Measurements from ENCODE around the gene NLRP13. TPM values are rescaled to one million over a fixed set of nuclear protein-coding genes. Genes with fewer than 3 reads are reported as not detected.

NLRP13 gene
- total RNA-seq, 1 donor from 2014 or later = not detected

DNA sequence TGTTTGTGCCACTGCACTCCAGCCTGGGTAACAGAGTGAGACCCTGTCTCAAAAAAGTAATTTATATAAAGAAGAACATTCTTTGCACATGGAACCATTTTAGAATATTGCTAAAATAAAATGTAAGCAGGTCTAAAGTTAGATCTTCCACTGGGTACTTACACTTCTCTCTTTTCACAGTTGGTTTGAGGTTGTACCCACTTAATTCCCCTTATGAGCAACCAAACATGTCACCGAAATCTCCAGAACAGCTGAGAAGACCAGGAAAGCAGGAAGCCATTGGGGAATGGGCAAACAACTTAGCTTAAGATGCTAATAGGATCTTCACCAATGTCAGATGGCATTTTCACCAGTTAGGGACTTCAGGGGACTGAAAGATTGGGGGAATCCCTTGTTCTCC lies 77.0 kb downstream of the NLRP13 start:
- Histone ChIP-seq H4K20me1 (ENCODE audit: low read depth) (no peaks in the 10 kb centered on the region), H3K36me3 (no peaks in the 10 kb centered on the region), H3K27ac (no peak overlapping the region), H3K79me2 (ENCODE audit: low read depth) (no peaks in the 10 kb centered on the region), H3K9me3 (ENCODE audit: low read depth) (peaks cover 5% of the 10 kb centered on the region), H2AFZ (replicated peaks) (no peak overlapping the region), H3K9ac (no peak overlapping the region), H3K4me3 (no peak overlapping the region), H3K4me2 (no peak overlapping the region), H3F3A (ENCODE audit: low read depth) (no peaks in the 10 kb centered on the region), H3K4me1 (no peaks in the 10 kb centered on the region), H3K27me3 (no peaks in the 10 kb centered on the region)
- Mint-ChIP-seq H3K27ac (no peak overlapping the region), H3K27me3 (ENCODE audit: insufficient read depth, low read depth) (peaks cover 2% of the 10 kb centered on the region), H3K4me3 (no peak overlapping the region), H3K4me1 (no peaks in the 10 kb centered on the region), H3K9me3 (peaks cover 50% of the 10 kb centered on the region), H3K36me3 (peaks cover 1% of the 10 kb centered on the region)
- DNase-seq (ENCODE audit: low spot score) = no peak
- TF ChIP-seq EZH2 (IDR thresholded peaks at IDR 0.05) (no peak), EZH2phosphoT487 (IDR thresholded peaks at IDR 0.05) (no peak)

Other genes with a start within 250 kb of the NLRP13 start
- not detected in 2 replicates for gene NLRP9, start 193.9 kb downstream of the NLRP13 start, total RNA-seq (ENCODE audit: low replicate concordance)
- not detected in 2 replicates for gene RFPL4A, start 173.2 kb downstream of the NLRP13 start, total RNA-seq (ENCODE audit: low replicate concordance)
- not detected in 2 replicates for gene RFPL4AL1, start 163.2 kb downstream of the NLRP13 start, total RNA-seq (ENCODE audit: low replicate concordance)
- not detected in 2 replicates for gene NLRP11, start 100.3 kb downstream of the NLRP13 start, total RNA-seq (ENCODE audit: low replicate concordance)
- gene NLRP4, start 95.8 kb downstream of the NLRP13 start, total RNA-seq (ENCODE audit: low replicate concordance) = not detected in 2 replicates
- not detected in 2 replicates for gene NLRP8, start 15.5 kb upstream of the NLRP13 start, total RNA-seq (ENCODE audit: low replicate concordance)
- gene NLRP5, start 54.4 kb upstream of the NLRP13 start, total RNA-seq (ENCODE audit: low replicate concordance) = not detected in 2 replicates
- 2.2 and 30.0 TPM in 2 replicates for gene ZNF787, start 189.0 kb upstream of the NLRP13 start, total RNA-seq (ENCODE audit: low replicate concordance)
- 7.0 and 51.8 TPM in 2 replicates for gene ZNF444, start 209.0 kb upstream of the NLRP13 start, total RNA-seq (ENCODE audit: low replicate concordance)
- gene GALP, start 243.7 kb upstream of the NLRP13 start, total RNA-seq (ENCODE audit: low replicate concordance) = 0.71 and 1.8 TPM in 2 replicates